AG04450 (cell line): ENCODE data around the gene COL5A1. TPM values are rescaled to one million over a fixed set of nuclear protein-coding genes. Genes with fewer than 3 reads are reported as not detected.

ENCODE experiments used
- CTCF ChIA-PET: fragments of 300-600, 350-600 bp; formaldehyde crosslinking; extraction: SDS; loops from one replicate; lab custom pipeline; 2022; ENCODE audit warnings: antibody characterized with exemption, inconsistent platforms; lab: Charles Lee
- POLR2A ChIA-PET: fragments of 350-600 bp; formaldehyde crosslinking; extraction: SDS; loops from one replicate; lab custom pipeline; 2021; ENCODE audit warnings: antibody characterized with exemption, inconsistent platforms; lab: Yijun Ruan, JAX
- DNase-seq: peaks from one replicate; pipeline ENCODE4 v3.0.0-alpha.2; 2011; ENCODE audit warnings: low read depth, low spot score
- H3K27ac ChIP-seq: one replicate; pipeline ENCODE4 v1.5.1; 2012; ENCODE audit warnings: low read depth, low read length, control low read depth
- H3K27me3 ChIP-seq: one replicate; pipeline ENCODE4 v1.6.0; 2012; ENCODE audit warnings: low read length; ENCODE audit not compliant: control insufficient read depth, insufficient read depth
- H3K4me3 ChIP-seq: 2 replicates; pipeline ENCODE4 v1.5.1; 2011; ENCODE audit warnings: mild to moderate bottlenecking, low read depth, low read length, control low read depth
- H3K9me3 ChIP-seq: 2 replicates; pipeline ENCODE4 v1.5.1; 2012; ENCODE audit warnings: low read length; ENCODE audit not compliant: control insufficient read depth, insufficient read depth
- CTCF ChIP-seq: IDR thresholded peaks from 2 replicates; pipeline ENCODE4 v1.5.1; 2011; ENCODE audit warnings: low read depth, low read length, control low read depth, inconsistent platforms
- polyA plus RNA-seq: library from polyadenylated mRNA; depleted of rRNA; stranded (reverse); fragments of >200 nt; gene quantifications from 2 replicates; pipeline ENCODE4 v1.2.3, GENCODE V29; 2011

COL5A1 gene
- polyA plus RNA-seq, 1 experiment: 73.3 TPM

- no peak for TF ChIP-seq CTCF
- Histone ChIP-seq H3K27me3 (no peaks in the 10 kb centered on the region), H3K4me3 (no peak overlapping the region), H3K27ac (no peak overlapping the region), H3K9me3 (no peaks in the 10 kb centered on the region; the same call in 1 of the 2 replicates)
- DNase-seq: no peak
- ChIA-PET POLR2A (no interaction called here), CTCF (no interaction called here)
Measured at GRCh38 chr9:134635351-134636148, 6.1 kb upstream of the COL5A1 start.

GRCh38 chr9:134636149-134636507 is 5.5 kb upstream of the COL5A1 start:
- no peak overlapping the region for H3K4me3 ChIP-seq

GRCh38 chr9:134637241-134637640 is 4.4 kb upstream of the COL5A1 start:
- ChIA-PET CTCF (no interaction called here), POLR2A (no interaction called here)
- peak; percentile 16; the same call in 1 of the 2 replicates for TF ChIP-seq CTCF
- Histone ChIP-seq H3K27me3 (no peaks in the 10 kb centered on the region), H3K9me3 (no peaks in the 10 kb centered on the region; the same call in 1 of the 2 replicates), H3K27ac (no peak overlapping the region), H3K4me3 (no peak overlapping the region)
- DNase-seq: no peak

More at GRCh38 chr9:134636149-134636507, 5.5 kb upstream of the COL5A1 start:
- ChIA-PET POLR2A (no interaction called here), CTCF (no interaction called here)
- Histone ChIP-seq H3K9me3 (no peaks in the 10 kb centered on the region; the same call in 1 of the 2 replicates), H3K27ac (no peak overlapping the region), H3K27me3 (no peaks in the 10 kb centered on the region)
- DNase-seq: no peak
- TF ChIP-seq CTCF: no peak

GRCh38 chr9:134637696-134638501 is 3.7 kb upstream of the COL5A1 start:
- Histone ChIP-seq H3K27me3 (no peaks in the 10 kb centered on the region), H3K9me3 (no peaks in the 10 kb centered on the region; the same call in 1 of the 2 replicates), H3K4me3 (no peak overlapping the region), H3K27ac (no peak overlapping the region)
- POLR2A ChIA-PET: no interaction called here
- CTCF ChIA-PET: no interaction called here
- no peak for DNase-seq
- TF ChIP-seq CTCF: no peak
